GM21717 (cell line): Measurements from ENCODE around the gene LRRC27.
"Not testable (repeated sequence)": the region's sequence is repeated elsewhere in the genome, so short reads cannot be mapped to it uniquely, and the experiment has no call there.

Experiments used
- ATAC-seq: cut with Tn5 transposase; IDR thresholded peaks from one replicate; pipeline ENCODE4 v1.9.1; 2021; ENCODE audit warnings: mild to moderate bottlenecking, moderate library complexity; ENCODE audit not compliant: unreplicated experiment

Gene LRRC27

DNA sequence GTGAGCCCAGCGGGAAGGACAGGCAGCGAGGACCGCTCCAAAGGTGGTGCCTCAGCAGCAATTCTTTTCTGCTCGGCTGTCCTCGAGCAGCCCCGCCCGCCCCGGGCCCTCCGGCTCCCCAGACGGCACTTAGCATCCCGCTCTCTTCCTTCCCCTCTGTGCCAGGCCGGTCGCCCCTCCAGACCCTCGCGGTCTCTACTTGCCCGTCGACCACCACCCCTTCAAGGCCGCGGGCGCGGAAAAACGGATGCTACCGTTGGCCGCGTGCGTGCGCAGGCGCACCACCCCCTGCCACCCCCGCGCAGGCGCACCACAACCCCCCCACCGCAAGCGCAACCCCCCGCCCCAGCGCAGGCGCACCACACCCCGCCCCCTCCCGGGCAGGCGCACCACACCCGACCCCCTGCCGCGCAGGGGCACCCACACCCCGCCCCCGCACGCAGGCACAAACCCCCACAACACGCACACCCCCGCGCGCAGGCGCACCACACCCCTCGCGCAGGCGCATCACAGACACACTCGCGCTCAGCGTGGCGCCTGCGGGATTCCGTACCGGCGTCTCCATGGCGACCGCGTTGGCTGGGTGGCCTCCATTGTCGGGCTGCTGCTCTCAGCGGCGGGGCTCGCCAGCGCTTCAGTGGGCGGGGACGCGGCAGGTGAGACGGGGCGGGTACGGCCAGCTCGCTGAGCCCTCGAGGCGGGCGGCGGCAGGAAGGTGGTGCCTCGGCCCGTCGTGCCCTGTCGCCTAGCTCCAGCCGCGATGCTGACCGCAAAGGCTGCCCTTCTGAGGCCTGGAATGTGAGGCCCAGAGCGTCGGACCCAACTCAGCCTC is at the start of gene LRRC27:
Gene LRRC27, plus strand, starts transcription at position 593 of the 832 bp plus-strand sequence. CDS start 1,332 bp downstream, outside the sequence.
- ATAC-seq = peak; percentile 75

DNA sequence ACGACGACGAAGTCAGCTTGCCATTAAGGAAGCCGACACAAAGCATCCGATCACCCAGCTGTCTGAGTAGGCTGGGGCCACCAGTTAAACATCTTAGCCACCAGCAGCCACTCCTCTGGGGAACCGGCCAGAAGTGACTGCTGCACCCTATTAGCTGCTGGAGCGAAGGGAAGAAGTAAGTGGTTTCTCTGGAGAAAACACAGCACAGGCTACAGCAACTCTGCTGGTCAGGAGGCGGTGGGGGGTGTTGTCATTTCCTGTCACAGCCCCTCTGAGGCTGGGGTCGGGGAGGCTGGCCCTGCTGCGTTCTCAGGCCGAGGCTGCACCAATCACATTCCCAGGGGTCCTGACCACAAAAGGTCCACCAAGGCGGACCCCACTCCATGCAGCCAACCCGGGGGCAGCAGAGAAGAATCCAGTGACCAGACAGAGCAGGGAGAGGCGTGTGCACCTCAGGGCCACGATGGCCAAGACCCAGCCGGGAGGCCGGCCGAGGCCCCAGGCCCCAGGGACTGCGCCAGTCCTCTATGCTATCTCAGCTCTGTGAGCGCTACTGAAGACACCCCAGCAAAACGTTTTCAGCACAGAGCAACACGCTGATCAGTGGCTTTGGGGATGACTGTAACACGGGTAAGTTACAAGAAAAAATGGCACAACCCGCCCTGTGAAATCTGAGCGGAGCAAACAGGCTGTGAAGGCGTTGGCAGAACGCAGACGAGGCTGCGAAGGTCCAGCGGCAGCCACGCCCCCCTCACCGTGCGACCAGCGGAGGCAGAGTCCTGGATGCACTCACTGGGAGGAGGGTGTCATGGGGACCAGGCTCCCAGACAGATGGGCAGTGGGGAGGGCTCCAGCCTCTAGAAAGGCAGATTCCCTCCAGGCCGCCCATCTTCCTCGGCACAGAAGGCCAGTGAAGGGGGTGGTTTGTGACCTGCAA is 49.1 kb upstream of the LRRC27 start:
- ATAC-seq = no peak

DNA sequence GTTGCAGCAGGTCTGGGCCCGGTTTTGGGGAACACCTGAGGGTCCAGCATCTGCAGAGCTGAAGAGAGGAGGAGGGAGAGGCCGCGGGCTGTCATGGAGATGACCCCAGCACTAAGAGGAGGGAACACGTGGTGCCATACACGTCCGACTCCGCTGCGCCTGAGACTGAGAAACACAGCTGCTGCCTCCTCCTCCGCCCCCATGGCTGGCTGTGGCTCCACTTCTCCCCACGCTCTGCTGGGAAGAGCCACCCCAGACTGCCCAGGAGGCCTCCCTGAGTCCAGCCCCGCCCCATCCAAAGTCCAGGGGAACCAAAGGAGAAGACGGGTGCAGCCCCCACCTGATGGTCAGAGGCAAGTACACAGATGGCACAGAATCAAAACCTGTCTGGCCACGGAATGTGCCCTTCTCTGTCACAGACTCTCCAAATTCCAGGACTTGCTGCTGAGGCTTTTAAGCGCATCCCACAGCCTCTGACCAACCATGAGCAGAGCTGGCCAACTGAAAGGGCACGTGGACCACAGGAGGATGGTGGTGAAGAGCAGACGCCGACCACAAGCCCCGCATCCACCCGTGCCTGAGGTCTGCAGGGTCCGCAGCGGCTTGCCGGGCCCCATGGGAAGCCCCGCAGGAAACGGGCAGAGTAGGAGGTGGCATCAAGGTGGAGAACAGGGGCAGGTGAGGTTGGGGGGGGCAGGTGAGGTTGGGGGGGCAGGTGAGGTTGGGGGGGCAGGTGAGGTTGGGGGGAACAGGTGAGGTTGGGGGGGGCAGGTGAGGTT is 48.2 kb upstream of the LRRC27 start:
- ATAC-seq = no peak

DNA sequence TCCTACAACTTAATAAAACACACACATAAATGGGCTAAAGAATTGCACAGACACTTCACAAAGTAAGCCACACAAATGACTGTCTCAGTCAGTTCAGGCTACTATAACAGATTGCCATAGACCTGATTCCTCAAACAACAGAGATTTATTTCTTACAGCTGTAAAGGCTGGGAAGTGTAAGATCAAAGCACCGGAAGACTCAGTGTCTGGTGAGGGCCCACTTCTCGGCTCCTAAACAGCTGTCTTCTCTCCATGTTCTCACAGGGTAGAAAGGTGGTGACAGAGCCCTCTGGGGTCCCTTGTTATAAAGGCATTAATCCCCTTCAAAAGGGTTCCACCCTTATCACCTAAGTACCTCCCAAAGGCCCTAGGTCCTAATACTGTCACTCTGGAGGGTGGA is 42.6 kb upstream of the LRRC27 start:
- no peak for ATAC-seq

DNA sequence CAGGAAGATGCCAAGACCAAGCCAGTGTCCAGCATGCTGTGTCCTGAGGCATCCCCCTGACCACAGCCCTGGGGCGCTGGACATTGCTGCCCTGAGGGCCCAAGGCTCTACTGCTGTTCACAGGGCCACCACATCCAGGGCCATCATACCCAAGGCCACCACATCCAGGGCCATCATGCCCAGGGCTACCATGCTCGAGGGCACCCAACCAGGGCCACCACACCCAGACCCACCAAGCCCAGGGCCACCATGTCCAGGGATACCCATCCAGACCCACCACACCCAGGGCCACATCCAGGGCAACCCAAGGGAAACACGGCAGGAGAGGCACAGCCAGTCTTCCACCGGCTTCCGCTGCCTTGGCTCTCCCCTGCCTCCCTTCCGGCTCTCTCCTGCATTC is 41.4 kb upstream of the LRRC27 start:
- no peak for ATAC-seq

DNA sequence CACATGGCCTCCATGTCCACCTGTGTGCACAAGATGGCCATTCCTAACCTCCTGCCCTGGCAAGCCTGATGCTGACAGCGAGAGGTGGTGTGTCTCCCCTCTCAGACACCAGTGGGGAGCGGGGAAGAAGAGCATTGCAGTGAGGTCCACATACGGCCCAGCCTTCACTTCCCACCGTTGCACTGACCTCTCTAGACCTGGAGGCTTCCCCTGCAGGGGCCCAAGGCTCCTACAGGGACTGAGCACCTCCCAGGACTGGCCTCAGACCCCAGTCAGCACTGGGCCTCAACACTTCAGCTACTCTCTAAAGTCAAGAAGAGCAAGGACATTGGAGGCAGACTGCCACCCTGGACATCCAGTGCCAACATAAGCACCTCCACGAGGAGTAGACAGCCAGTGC is 40.2 kb upstream of the LRRC27 start:
- ATAC-seq = no peak

DNA sequence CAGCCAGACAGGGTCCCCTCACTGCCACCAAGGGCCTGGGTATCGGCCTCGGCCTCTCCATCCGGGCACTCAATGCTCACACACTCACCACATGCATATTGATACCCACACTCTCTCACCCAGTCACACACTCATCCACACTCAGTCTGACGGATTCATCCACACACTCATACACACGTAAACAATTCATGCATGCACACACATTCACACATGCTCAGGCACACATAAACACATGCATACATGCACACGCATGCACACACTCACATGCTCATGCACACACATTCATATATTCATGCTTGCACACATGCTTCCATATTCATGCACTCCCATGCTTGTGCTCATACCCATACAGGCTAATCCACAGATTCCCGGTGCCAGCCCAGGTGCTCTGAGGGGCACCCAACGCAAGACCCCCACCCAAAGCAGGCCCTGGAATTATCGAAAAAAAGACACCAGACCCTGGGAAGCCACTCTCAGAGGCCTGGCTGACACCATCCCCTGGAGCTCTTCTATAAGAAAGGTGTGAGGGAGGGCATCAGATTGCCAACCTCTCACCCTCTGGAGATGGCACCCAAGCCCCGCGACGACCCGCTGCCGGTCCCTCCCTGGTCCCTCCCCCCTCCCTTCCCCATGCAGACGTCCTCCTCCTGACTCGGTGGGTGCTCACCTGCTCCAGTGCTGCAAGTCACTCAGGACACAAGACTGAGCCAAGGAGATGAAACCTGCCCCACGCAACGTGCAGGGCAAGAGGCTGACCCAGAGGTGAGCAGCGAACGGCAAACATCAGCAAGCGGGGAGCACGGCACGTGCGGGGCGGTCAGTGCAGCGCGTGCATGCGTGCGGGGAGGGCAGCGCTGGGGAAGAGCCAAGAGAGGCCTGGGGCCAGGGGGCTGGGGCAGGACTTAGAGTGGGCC is 39.4 kb upstream of the LRRC27 start:
- ATAC-seq = no peak

DNA sequence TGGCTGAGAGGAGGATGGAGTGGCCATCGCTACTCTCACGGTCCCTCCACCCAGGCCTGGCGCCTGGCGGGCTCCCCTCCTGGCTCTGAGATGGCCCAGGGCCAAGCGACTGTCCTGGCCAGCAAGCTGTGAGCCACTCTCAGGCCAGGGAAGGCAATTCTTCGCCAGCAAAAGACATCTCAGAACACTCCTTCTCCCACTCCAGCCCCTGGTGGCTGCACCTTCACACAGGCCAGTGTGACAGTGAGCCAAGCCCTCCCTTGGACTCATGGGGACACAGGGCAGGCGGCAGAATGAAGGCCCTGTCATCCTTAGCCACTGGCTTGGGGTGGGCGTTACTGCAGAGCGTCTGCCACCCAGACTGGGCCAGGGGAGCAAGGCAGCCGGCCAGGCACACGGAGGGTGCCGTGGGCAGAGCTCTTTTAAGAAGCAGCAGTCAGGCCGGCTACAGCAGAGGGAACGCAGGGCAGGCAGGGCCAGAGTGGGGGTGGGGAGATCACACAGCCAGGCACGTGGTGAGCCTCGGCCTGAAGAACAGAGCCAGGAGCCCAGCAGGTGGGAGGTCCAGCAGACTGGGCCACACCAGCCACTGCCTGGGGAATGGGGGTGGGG is 38.7 kb upstream of the LRRC27 start:
- ATAC-seq = no peak

DNA sequence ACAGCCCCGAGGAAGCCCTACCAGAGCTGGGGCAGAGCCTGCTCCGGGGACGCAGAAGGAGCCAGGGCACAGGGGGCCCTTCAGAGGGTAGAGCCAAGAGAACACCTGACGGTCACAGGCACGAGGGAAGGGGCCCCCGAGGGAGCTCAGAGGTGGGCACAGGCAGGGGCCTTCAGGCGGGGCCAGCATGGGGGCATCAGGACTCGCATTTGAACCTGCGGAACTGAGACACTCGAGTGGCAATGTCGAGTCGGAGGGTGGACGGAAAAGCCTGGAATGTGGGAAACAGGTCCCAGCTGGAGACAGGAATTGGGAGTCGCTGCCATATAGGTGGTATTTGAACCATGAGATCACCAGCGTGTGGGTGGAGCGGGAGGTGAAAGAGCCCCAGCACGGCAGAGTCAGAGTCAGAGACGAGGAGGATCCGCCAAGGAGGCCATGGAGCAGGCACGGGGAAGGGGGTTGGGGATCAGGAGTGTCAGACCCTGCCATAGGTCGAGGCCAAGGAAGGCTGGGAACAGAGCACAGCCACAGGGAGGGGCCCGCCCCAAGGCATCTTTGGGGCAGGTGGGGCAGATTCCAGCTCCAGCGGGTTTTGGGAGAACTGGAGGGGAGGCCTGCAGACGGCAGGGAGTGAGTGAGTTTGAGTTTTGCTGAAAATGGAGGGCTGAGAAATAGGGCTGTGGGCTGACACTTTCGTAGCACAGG is 38.0 kb upstream of the LRRC27 start:
- no peak for ATAC-seq

DNA sequence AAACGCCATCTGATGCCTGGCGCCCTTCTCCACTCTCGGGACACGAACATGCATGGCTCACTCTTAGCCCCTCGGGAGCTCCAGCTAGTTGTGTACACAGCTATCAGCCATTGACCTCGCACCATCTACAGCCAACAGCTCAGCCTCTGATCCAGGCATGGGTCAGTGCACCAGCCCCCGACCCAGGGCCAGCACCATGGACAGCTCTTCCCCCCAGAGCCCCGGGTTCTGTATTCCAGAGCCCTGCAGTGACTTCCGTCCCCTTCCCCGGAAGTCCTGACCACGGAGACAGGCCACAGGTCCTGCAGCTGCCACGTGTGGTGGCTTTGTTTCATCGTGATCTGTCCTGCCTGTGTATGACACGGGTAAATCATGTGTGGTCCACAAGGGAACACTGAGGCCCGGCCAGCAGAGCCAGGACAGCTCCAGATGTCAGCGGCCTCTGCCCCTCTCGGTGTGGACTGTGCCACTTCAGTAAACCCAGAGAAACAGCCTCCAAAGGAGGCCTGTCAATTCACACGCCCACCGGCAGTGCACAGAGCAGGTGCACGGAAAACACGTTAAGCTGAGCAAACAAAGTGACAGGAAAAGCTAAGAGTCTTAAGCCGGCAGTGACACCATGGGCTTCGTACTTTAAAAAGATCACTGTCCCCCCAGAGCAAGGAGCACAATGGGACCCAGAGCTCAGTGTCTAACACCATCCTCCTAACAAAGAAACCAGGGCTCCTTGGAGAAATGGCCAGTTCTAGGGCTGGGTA is 37.3 kb upstream of the LRRC27 start:
- no peak for ATAC-seq

DNA sequence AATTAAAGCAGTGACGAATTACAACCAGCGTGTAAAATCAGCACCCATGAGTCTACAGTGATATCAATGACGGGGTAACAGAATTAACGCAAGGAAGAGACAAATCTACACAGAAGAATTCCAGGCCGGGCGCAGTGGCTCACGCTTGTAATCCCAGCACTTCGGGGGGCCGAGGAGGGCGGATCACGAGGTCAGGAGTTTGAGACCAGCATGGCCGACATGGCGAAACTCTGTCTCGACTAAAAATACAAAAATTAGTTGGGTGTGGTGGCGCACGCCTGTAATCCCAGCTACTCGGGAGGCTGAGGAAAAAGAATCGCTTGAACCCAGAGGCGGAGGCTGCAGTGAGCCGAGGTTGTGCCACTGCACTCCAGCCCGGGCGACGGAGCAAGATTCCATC is 36.5 kb upstream of the LRRC27 start:
- ATAC-seq = not testable (repeated sequence)

DNA sequence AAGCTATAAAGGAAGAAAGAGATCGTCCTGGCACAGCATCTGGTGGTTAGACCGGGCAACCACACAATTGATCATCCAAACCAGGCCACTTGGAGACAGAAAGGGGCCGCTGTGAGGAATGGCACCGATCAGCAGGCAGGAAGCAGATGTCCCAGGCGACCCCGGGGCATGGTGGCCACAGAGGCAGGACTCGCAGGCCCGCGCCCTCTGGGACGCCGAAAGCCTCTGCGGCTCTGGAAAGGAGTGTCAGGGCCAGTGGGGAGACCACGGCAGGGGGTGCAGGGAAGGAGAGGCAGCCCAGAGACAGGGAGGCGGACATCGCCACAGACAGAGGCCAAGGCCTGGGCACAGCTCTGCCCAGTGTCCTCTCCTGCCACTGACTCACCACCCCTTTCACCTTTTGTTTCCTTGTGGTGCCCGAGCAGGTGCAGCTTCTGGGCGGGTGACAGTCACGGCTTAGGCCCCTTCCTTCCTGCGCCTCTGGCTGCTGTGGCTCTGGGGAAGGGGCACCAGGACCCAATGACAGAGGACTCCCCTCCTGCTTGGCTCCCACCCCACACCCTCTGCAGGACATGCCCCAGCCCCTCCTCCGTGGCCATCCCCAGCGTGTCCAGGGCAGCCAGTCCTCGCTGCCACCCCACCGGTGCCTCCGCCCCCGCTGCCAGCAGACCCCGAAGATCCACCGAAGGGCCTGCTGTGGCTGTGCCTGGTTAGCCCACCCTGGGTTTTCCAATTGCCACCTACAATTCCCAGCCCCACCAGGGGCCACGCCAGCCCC is 35.1 kb upstream of the LRRC27 start:
- ATAC-seq = no peak

DNA sequence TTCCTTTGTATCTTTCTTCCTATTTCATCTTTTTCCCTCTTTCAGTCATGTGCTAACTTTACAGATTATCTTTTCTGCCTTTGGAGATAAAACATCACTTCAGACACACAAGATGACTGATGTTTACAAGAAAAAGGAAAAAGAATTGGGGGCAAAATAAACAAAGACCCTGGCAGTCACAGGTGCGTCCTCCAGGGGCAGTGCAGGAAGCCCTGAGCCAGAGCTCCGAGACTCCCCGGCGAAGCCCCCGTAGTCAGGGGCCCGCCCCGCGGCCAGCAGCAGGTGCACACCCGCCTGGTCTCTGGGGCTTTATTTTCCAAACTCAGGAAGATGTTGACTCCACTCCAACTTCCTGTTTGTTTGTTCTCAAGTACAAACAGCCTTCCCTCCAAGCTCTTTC is 34.5 kb upstream of the LRRC27 start:
- ATAC-seq = no peak

DNA sequence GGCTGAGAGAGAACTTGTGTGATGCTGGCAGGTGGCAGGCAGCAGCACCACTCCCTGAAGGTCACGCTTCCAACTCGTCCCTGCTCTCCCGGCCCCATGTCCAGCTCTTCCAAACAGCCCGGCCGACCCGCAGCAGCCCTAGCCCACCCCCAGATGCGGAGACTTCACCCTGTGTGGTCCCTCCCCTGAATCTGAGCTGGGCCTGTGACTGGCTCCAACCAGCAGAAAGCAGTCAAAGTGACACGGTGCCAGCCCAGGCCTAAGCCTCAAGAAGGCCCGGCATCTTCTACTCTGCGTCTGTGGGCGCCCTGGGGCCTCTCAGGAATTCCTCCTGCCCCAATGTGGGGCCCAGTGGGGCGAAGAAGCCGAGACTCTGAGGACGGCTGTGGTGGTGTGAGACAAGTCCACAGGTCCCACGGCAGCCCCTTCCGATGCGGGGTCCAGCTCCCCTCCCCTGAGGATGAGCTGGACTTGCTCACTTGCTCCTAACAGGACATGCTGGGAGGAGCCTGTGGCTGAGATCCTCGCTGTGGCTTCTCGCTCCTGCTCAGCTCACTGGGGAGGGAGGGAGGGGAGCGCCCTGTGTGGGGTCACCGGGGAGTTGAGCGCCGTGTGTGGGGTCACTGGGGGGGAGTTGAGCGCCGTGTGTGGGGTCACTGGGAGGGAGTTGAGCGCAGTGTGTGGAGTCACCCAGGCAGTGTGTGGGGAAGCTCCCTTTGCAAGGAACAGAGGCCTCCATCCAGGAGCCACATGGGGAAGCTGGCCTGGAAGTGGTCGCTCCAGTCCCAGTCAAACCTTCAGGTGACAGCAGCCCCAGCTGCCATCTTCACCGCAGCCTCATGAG is 33.7 kb upstream of the LRRC27 start:
- ATAC-seq = no peak

DNA sequence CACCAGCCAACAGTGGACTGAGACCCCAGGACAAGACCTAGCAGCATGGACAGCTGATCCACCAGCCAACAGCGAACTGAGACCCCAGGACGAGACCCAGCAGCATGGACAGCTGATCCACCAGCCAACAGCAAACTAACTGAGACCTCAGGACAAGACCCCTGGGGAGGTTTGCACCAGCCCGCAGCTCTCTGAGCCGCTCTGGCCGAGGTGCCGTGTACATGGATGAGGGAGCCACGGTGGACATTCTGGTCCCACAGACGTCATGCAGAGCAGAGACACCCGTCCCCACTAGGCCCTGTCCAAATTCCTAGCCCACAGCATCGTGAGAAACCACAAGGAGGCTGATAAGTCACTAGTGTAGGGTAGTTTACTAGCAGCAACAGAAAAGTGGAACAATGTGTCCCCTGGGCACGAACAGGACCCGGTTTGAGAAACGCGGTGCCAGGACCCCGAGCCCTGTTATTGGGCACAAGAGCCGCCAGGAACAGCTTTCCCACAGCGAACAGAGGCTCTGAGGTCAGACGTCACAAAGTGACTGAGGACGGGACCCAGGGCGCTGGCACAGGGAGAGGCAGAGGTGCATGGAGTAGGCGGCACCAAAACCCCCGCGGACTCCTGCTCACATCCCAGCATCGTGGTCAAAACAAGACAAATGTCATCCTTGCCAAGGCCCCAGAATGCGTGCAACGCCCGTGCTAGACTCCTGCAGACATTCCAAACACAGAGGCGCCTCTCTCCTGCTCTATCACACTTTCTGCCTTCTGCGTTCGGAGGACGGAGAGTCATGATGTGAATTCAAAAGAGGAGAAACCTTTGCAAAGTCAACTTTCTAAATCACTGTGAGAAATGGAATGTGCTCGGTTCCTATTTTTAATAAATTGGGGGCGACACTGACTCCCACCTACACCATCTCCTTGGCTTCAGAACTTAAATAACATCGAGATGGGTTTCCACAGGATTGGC is 32.3 kb upstream of the LRRC27 start:
- ATAC-seq = no peak
